Right cardiac atrium (tissue), 5 donors: ENCODE results near the gene IRF3. TPM values are rescaled to one million over a fixed set of nuclear protein-coding genes. Genes with fewer than 3 reads are reported as not detected.

Experiments used
- ATAC-seq, 2 donors: fragments of 200-7000 bp; cut with Tn5 transposase; one replicate each; pipeline versions ENCODE4 v1.8.0 to v1.9.1; 2020; ENCODE audit warnings: moderate library complexity in 2 of 2, mild to moderate bottlenecking in 1 of 2
- DNase-seq, 3 donors: peaks; one replicate each; pipeline ENCODE4 v3.0.0-alpha.2; 2020
- H3K27ac ChIP-seq: one replicate; pipeline ENCODE4 v1.5.1; 2013; ENCODE audit warnings: mild to moderate bottlenecking, low read length, control low read depth, moderate library complexity
- H3K27me3 ChIP-seq: one replicate; pipeline ENCODE4 v1.6.1; 2013; ENCODE audit not compliant: control insufficient read depth, insufficient read depth
- H3K4me1 ChIP-seq: one replicate; pipeline ENCODE4 v1.6.1; 2013; ENCODE audit warnings: low read length; ENCODE audit not compliant: control insufficient read depth, insufficient read depth
- H3K4me3 ChIP-seq: one replicate; pipeline ENCODE4 v1.5.1; 2013; ENCODE audit warnings: low read length, control low read depth
- H3K9me3 ChIP-seq: one replicate; pipeline ENCODE4 v1.6.1; 2013; ENCODE audit warnings: low read length; ENCODE audit not compliant: control insufficient read depth
- WGBS: extraction: QIAGEN DNeasy Blood & Tissue Kit; methylation state at CpG from one replicate; pipeline ENCODE4 v1.1.7; 2013; 5-methylcytosine and 5-hydroxymethylcytosine counted together
- intact Hi-C, 4 donors: fragments of 100-400 bp; cut with DNase I; formaldehyde crosslinking; loops; one replicate each; pipeline versions ENCODE4 v1.11.0 to v1.14.0; 2022 to 2023
- polyA plus RNA-seq: library from polyadenylated mRNA; stranded (reverse); fragments of 200-250 nt; gene quantifications from one replicate; pipeline ENCODE4 v1.2.3, GENCODE V29; 2013
- total RNA-seq, 4 donors: library from RNA; stranded (reverse); fragmentation: NEBNext Ultra II Directional; extraction: Animal tissue kit (Norgen Biotek cat#: 25700); gene quantifications; one replicate each; pipeline ENCODE4 v1.2.1, GENCODE V29; 2021
- donor health status: healthy with polysubstance abuse.
- donor health status: DM: no; HTN: yes; CAD: no.
- donor health status: DM: no; HTN: no; CAD: no.
- donor health status: DM: no; HTN: yes; CAD: no; lungs with severe emphysema.
- donor health status: DM: yes; HTN: yes; CAD: no.

IRF3 gene
- total and polyA plus RNA-seq, 5 donors, result 34.1 to 58.0 (median 39.6) TPM

- Histone ChIP-seq H3K9me3 (no peaks in the 10 kb centered on the region), H3K4me1 (no peaks in the 10 kb centered on the region), H3K27me3 (no peaks in the 10 kb centered on the region), H3K4me3 (no peak overlapping the region), H3K27ac (no peak overlapping the region)
- ATAC-seq (no peak), DNase-seq (no peak)
- WGBS, result 93% methylated on average over 2 of the region's 2 CpGs
- intact Hi-C loops, result loop anchor here in 1 of 4 donors (10.0 kb wide), 1 partner anchor 73 kb away; the partner anchor contains the start of gene PRR12
Observed at GRCh38 chr19:49667473-49667872, 1.8 kb upstream of the IRF3 start.

GRCh38 chr19:49666120-49666444, 425 bp upstream of the IRF3 start:
- intact Hi-C loops, result loop anchor here in 1 of 4 donors (10.0 kb wide), 1 partner anchor 71 kb away; the partner anchor contains the start of gene PRR12
- no peaks in the 10 kb centered on the region for H3K9me3 ChIP-seq
- H3K27me3 ChIP-seq, result no peaks in the 10 kb centered on the region
- H3K4me1 ChIP-seq, result no peaks in the 10 kb centered on the region
- no peak for DNase-seq
- peak overlapping the region; percentile 70 for H3K4me3 ChIP-seq
- no peak overlapping the region for H3K27ac ChIP-seq
- ATAC-seq, result no peak
- under 1% methylated on average over 9 of the region's 9 CpGs for WGBS

- intact Hi-C loops, result loop anchor here in 1 of 4 donors (10.0 kb wide), 1 partner anchor 70 kb away; the partner anchor contains the start of gene PRR12
- H3K27me3 ChIP-seq, result no peaks in the 10 kb centered on the region
- no peak for ATAC-seq
Observed at GRCh38 chr19:49665036-49665350, 664 bp downstream of the IRF3 start.

GRCh38 chr19:49664171-49665035, 1.3 kb downstream of the IRF3 start:
- H3K27ac ChIP-seq, result peak overlapping the region; percentile 89
- 1% methylated on average over 53 of the region's 53 CpGs for WGBS
- no peaks in the 10 kb centered on the region for H3K27me3 ChIP-seq
- peak overlapping the region; percentile 70 for H3K4me3 ChIP-seq
- peak; percentile 89 to 96 (median 96) for DNase-seq
- H3K9me3 ChIP-seq, result no peaks in the 10 kb centered on the region
- intact Hi-C loops, result loop anchor here in 1 of 4 donors (10.0 kb wide), 1 partner anchor 70 kb away; the partner anchor contains the start of gene PRR12
- peak; percentile 82 to 83 for ATAC-seq
- no peaks in the 10 kb centered on the region for H3K4me1 ChIP-seq

More at GRCh38 chr19:49665036-49665350, 664 bp downstream of the IRF3 start:
- 1% methylated on average over 7 of the region's 7 CpGs for WGBS
- Histone ChIP-seq H3K27ac (peak overlapping the region; percentile 89), H3K4me3 (peak overlapping the region; percentile 70), H3K9me3 (no peaks in the 10 kb centered on the region), H3K4me1 (no peaks in the 10 kb centered on the region)
- no peak for DNase-seq

GRCh38 chr19:49663224-49663623, 2.4 kb downstream of the IRF3 start:
- intact Hi-C loops, result loop anchor here in 1 of 4 donors (10.0 kb wide), 1 partner anchor 68 kb away; the partner anchor contains the start of gene PRR12
- peak in 2 of 3 donors; percentile 40 to 41 for DNase-seq
- Histone ChIP-seq H3K4me3 (no peak overlapping the region), H3K9me3 (no peaks in the 10 kb centered on the region), H3K4me1 (no peaks in the 10 kb centered on the region), H3K27ac (no peak overlapping the region), H3K27me3 (no peaks in the 10 kb centered on the region)
- 85% methylated on average over 12 of the region's 12 CpGs for WGBS
- no peak for ATAC-seq

- 89% methylated on average over 16 of the region's 16 CpGs for WGBS
Observed at GRCh38 chr19:49662011-49662410, 3.6 kb downstream of the IRF3 start.

GRCh38 chr19:49660338-49660961, 5.2 kb downstream of the IRF3 start:
- no peak overlapping the region for H3K4me3 ChIP-seq
- intact Hi-C loops, result loop anchor here in 1 of 4 donors (10.0 kb wide), 1 partner anchor 66 kb away; the partner anchor contains the start of gene PRR12
- 85% methylated on average over 15 of the region's 15 CpGs for WGBS
- DNase-seq (peak in 1 of 3 donors; percentile 46), ATAC-seq (no peak)
- no peak overlapping the region for H3K27ac ChIP-seq
- no peaks in the 10 kb centered on the region for H3K9me3 ChIP-seq
- H3K27me3 ChIP-seq, result no peaks in the 10 kb centered on the region
- no peaks in the 10 kb centered on the region for H3K4me1 ChIP-seq

More at GRCh38 chr19:49662011-49662410, 3.6 kb downstream of the IRF3 start:
- no peak overlapping the region for H3K27ac ChIP-seq
- DNase-seq (peak in 2 of 3 donors; percentile 47 to 58), ATAC-seq (no peak)
- H3K4me1 ChIP-seq, result no peaks in the 10 kb centered on the region
- intact Hi-C loops, result loop anchor here in 1 of 4 donors (10.0 kb wide), 1 partner anchor 67 kb away; the partner anchor contains the start of gene PRR12
- H3K27me3 ChIP-seq, result no peaks in the 10 kb centered on the region
- H3K9me3 ChIP-seq, result no peaks in the 10 kb centered on the region
- no peak overlapping the region for H3K4me3 ChIP-seq

GRCh38 chr19:49658566-49659442, 6.9 kb downstream of the IRF3 start:
- 92% methylated on average over 12 of the region's 12 CpGs for WGBS
- Histone ChIP-seq H3K27me3 (no peaks in the 10 kb centered on the region), H3K4me3 (no peak overlapping the region), H3K4me1 (no peaks in the 10 kb centered on the region), H3K9me3 (no peaks in the 10 kb centered on the region), H3K27ac (no peak overlapping the region)
- intact Hi-C loops, result loop anchor here in 1 of 4 donors (5.0 kb wide), 1 partner anchor 152 kb away; no protein-coding TSS in a partner anchor
- DNase-seq (peak in 1 of 3 donors; percentile 30), ATAC-seq (no peak)

- H3K4me3 ChIP-seq, result no peak overlapping the region
- 87% methylated on average over 15 of the region's 15 CpGs for WGBS
- intact Hi-C loops, result loop anchor here in 1 of 4 donors (5.0 kb wide), 1 partner anchor 151 kb away; no protein-coding TSS in a partner anchor
- ATAC-seq (no peak), DNase-seq (peak in 1 of 3 donors; percentile 47)
- no peak overlapping the region for H3K27ac ChIP-seq
- no peaks in the 10 kb centered on the region for H3K4me1 ChIP-seq
- no peaks in the 10 kb centered on the region for H3K9me3 ChIP-seq
- no peaks in the 10 kb centered on the region for H3K27me3 ChIP-seq
Observed at GRCh38 chr19:49658139-49658517, 7.5 kb downstream of the IRF3 start.

- Histone ChIP-seq H3K27ac (no peak overlapping the region), H3K4me1 (no peaks in the 10 kb centered on the region), H3K4me3 (no peak overlapping the region), H3K27me3 (no peaks in the 10 kb centered on the region), H3K9me3 (no peaks in the 10 kb centered on the region)
- intact Hi-C loops, result loop anchor here in 1 of 4 donors (5.0 kb wide), 1 partner anchor 150 kb away; no protein-coding TSS in a partner anchor
- 92% methylated on average over 22 of the region's 22 CpGs for WGBS
- no peak for ATAC-seq
- no peak for DNase-seq
Observed at GRCh38 chr19:49657493-49658138, 8.0 kb downstream of the IRF3 start.
